Pancreas (tissue), 10 donors: ENCODE results near the gene CTRB2. TPM values are rescaled to one million over a fixed set of nuclear protein-coding genes. Genes with fewer than 3 reads are reported as not detected.

Experiments used
- ATAC-seq, 4 donors: fragments of 200-7000 bp; cut with Tn5 transposase; one replicate each; pipeline versions ENCODE4 v1.8.0 to v1.9.1; 2020; ENCODE audit warnings: mild to moderate bottlenecking in 4 of 4, moderate library complexity in 4 of 4
- DNase-seq, 6 donors: peaks; one replicate each; pipeline ENCODE4 v3.0.0-alpha.2; 2020
- FAIRE-seq: peaks from 2 replicates; lab custom pipeline; 2012; peaks lifted over from hg19 to GRCh38; lab: Jason Lieb, UNC
- H3K27ac ChIP-seq, 4 donors: fragments of 200-600 bp; sonication (generic); 1 replicate in 3 of 4; 2 replicates in 1 of 4; pipeline versions ENCODE4 v1.5.0 to v1.8.0; 2020
- H3K27me3 ChIP-seq, 4 donors: fragments of 200-600 bp; one replicate each; pipeline ENCODE4 v1.8.0; 2021
- H3K36me3 ChIP-seq, 3 donors: fragments of 200-600 bp; sonication (generic) in 1 of 3; one replicate each; pipeline versions ENCODE4 v1.5.0 to v1.8.0; 2020 to 2021
- H3K4me1 ChIP-seq, 3 donors: fragments of 200-600 bp; one replicate each; pipeline ENCODE4 v1.8.0; 2021
- H3K4me3 ChIP-seq, 4 donors: fragments of 200-600 bp; sonication (generic) in 2 of 4; one replicate each; pipeline versions ENCODE4 v1.5.0 to v1.8.0; 2020 to 2021
- H3K9me3 ChIP-seq, 4 donors: fragments of 200-600 bp; one replicate each; pipeline ENCODE4 v1.8.0; 2021
- WGBS, 2 donors: extraction: QIAGEN DNeasy Blood & Tissue Kit; methylation state at CpG; one replicate each; pipeline ENCODE4 v1.1.7; 2013; 5-methylcytosine and 5-hydroxymethylcytosine counted together
- intact Hi-C, 3 donors: fragments of 100-400 bp; cut with DNase I; formaldehyde crosslinking; loops; one replicate each; pipeline versions ENCODE4 v1.11.1 to v1.14.2; 2022
- polyA plus RNA-seq, 2 donors: library from polyadenylated mRNA; stranded (reverse); fragments of 200-250 nt; gene quantifications; one replicate each; pipeline ENCODE4 v1.2.3, GENCODE V29; 2013
- total RNA-seq, 6 donors: library from RNA; stranded (reverse); fragmentation: NEBNext Ultra II Directional in 4 of 6; extraction: Animal tissue kit (Norgen Biotek cat#: 25700) in 4 of 6; gene quantifications; one replicate each; pipeline versions ENCODE4 v1.2.1 to v1.2.4, GENCODE V29; 2021 to 2023
- TF ChIP-seq, protein P1 (sequence below), 4 donors: fragments of 200-600 bp; sonication (generic) in 3 of 4; IDR thresholded peaks; one replicate each; pipeline versions ENCODE4 v1.5.0 to v1.8.0; 2021; ENCODE audit warnings: antibody characterized with exemption in 4 of 4
- donor health status: healthy with polysubstance abuse.
- donor health status: DM: no; HTN: no; CAD: no; lungs with moderate emphysema.
- donor health status: DM: no; HTN: no; CAD: no.
- donor health status: control.
- donor health status: control.
- donor health status: Bipolar disorder and iron deficiency.
- donor health status: DM: yes; HTN: yes; CAD: no.
- donor health status: DM: no; HTN: no; CAD: no.
- donor health status: DM: no; HTN: no; CAD: no.
- donor health status: DM: yes; HTN: yes; CAD: no.

CTRB2 gene
- total and polyA plus RNA-seq, 8 donors = 20,002 to 57,899 (median 37,962) TPM

DNA sequence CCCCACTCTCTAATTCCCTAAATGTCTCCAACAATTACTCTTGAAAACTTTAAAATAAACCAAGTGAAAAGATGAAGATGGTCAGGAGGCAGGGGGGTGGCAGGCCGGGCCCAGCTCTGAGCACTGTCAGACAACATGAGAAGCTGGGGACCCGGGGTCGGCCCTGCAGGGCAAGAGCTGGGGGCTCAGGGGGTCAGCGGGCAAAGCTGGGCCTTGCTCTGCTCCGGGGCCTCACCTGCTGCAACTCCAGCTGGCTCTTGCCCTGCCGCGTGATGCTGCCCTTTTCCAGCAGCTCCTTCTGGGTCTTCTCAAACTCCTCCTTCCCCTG lies 26.6 kb upstream of the CTRB2 start:
- Histone ChIP-seq H3K9me3 (no peaks in the 10 kb centered on the region), H3K4me1 (peaks cover 0 to 4% (median 2%) of the 10 kb centered on the region in 3 donors), H3K4me3 (no peak overlapping the region), H3K27me3 (no peaks in the 10 kb centered on the region), H3K36me3 (peaks cover 0 to 50% (median 0%) of the 10 kb centered on the region in 3 donors), H3K27ac (peak overlapping the region in 2 of 4 donors; percentile 8 to 27)
- WGBS, 2 donors = 32 to 45% methylated on average over 7 of the region's 7 CpGs
- peak in 1 of 6 donors; percentile 92 for DNase-seq
- no peak for ATAC-seq
- TF ChIP-seq, protein P1, sequence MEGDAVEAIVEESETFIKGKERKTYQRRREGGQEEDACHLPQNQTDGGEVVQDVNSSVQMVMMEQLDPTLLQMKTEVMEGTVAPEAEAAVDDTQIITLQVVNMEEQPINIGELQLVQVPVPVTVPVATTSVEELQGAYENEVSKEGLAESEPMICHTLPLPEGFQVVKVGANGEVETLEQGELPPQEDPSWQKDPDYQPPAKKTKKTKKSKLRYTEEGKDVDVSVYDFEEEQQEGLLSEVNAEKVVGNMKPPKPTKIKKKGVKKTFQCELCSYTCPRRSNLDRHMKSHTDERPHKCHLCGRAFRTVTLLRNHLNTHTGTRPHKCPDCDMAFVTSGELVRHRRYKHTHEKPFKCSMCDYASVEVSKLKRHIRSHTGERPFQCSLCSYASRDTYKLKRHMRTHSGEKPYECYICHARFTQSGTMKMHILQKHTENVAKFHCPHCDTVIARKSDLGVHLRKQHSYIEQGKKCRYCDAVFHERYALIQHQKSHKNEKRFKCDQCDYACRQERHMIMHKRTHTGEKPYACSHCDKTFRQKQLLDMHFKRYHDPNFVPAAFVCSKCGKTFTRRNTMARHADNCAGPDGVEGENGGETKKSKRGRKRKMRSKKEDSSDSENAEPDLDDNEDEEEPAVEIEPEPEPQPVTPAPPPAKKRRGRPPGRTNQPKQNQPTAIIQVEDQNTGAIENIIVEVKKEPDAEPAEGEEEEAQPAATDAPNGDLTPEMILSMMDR (IDR thresholded peaks at IDR 0.05) = no peak
- no peak for FAIRE-seq
- intact Hi-C loops = loop anchor here in 1 of 3 donors (5.0 kb wide), 1 partner anchor 149 kb away; no protein-coding TSS in a partner anchor

DNA sequence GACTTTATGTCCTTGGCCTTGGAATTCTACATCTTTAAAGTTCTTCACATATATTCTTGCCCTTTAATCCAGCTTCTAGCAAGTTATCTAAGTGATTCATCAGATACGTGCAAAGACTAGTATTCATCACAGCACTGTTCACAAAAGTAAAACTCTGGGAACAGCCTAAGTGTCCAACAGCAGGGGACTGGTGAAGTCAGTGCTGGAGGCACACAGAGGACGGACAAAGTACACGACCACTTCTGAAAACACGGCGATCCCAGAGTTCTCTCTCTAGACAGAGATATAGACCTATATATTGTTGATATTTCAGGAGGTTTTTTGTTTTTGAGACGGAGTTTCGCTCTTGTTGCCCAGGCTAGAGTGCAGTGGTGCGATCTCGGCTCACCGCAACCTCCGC lies 24.6 kb upstream of the CTRB2 start:
- intact Hi-C loops = loop anchor here in 1 of 3 donors (5.0 kb wide), 1 partner anchor 151 kb away; no protein-coding TSS in a partner anchor
- Histone ChIP-seq H3K27me3 (no peaks in the 10 kb centered on the region), H3K4me3 (no peak overlapping the region), H3K9me3 (no peaks in the 10 kb centered on the region), H3K27ac (no peak overlapping the region), H3K36me3 (peaks cover 0 to 50% (median 0%) of the 10 kb centered on the region in 3 donors), H3K4me1 (no peaks in the 10 kb centered on the region)
- DNase-seq (peak in 1 of 6 donors; percentile 37), ATAC-seq (no peak), FAIRE-seq (no peak)
- TF ChIP-seq, protein P1 (IDR thresholded peaks at IDR 0.05) = no peak
- WGBS, 2 donors = 50 to 78% methylated on average over 9 to 11 of the region's 11 CpGs

DNA sequence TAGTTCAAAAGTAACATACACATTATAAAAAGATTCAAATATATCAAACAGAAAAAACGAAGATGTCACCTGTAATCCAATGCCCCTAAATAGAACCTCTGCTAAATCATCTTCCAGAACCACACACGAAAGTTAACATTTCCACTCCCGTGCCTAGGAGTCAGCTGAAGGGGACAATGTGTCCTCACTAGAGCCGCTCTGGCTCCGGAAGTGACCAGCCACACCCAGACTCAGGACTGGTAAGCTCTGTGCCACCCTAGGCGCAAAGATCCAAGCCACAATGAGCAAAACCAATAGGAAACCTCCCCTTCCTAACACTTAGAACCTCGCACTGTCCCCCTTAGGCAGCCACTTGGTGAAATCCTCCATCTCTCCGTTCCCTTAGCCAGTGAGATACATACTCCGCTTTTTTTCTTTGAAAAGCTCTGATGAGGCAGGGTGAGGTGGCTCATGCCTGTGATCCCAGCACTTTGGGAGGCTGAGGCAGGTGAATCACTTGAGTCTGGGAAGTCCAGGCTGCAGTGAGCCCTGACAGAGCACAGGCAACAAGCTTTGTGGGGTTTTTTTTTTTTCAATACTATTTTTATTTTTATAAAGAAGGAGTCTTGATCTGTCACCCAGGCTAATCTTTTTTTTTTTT lies 23.6 kb upstream of the CTRB2 start:
- H3K36me3 ChIP-seq = peaks cover 0 to 48% (median 0%) of the 10 kb centered on the region in 3 donors
- no peak overlapping the region for H3K4me3 ChIP-seq
- H3K9me3 ChIP-seq = no peaks in the 10 kb centered on the region
- WGBS, 2 donors = 45 to 50% methylated on average over 9 of the region's 9 CpGs
- no peaks in the 10 kb centered on the region for H3K4me1 ChIP-seq
- TF ChIP-seq, protein P1 (IDR thresholded peaks at IDR 0.05) = no peak
- H3K27ac ChIP-seq = peak overlapping the region; percentile 11 to 93 (median 51)
- DNase-seq (peak in 4 of 6 donors; percentile 50 to 76 (median 64)), ATAC-seq (no peak), FAIRE-seq (no peak)
- no peaks in the 10 kb centered on the region for H3K27me3 ChIP-seq
- intact Hi-C loops = loop anchor here in 1 of 3 donors (5.0 kb wide), 1 partner anchor 152 kb away; no protein-coding TSS in a partner anchor

DNA sequence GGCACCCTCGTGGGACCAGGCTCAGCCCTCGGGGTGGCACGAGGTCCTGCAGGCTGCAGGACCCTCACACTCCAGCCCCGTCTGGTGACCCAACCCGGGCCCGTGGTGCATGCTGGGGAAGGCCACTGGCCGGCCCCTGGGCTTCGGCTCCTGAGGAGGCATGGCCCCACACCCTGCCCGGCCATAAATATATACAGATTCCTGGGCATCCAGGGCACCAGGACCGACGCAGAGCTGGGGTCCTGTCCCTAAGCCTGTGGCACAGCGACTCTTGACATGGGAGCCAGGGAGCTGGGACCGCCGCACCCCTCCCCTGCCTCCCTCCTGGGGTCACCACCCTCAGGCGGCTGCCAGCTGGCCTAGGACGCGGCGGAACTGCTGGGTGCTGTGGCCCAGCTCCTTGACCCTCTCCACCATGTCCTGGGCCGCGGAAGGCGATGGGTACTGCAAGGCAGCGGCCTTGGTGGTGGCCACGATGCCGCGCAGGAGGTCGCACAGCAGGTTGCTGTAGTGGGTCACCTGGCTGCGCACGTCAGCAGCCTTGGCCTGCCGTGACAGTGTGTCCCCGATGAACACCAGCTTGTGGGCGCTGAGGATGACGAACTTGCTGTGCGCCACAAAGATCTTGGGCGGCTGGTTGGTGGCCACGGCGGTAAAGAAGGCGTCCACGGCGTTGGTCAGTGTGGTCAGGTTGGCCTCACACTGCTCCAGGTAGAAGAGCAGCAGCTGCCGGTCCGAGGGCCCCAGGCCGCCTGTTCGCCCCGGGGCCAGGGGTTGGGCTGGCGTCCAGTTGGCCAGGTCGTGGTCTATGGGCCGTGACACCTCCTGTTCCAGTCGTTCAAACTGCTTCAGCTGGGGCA lies 22.4 kb upstream of the CTRB2 start:
- Histone ChIP-seq H3K4me3 (no peak overlapping the region), H3K9me3 (no peaks in the 10 kb centered on the region), H3K36me3 (peaks cover 0 to 46% (median 0%) of the 10 kb centered on the region in 3 donors), H3K27ac (peak overlapping the region; percentile 46 to 93 (median 51)), H3K4me1 (no peaks in the 10 kb centered on the region), H3K27me3 (no peaks in the 10 kb centered on the region)
- ATAC-seq (peak; percentile 0 to 4 (median 1)), DNase-seq (peak in 5 of 6 donors; percentile 73 to 94 (median 82)), FAIRE-seq (no peak)
- TF ChIP-seq, protein P1 (IDR thresholded peaks at IDR 0.05) = no peak
- intact Hi-C loops = loop anchor here in 1 of 3 donors (5.0 kb wide), 1 partner anchor 153 kb away; no protein-coding TSS in a partner anchor
- 43 to 45% methylated on average over 46 to 48 of the region's 48 CpGs for WGBS, 2 donors
